Upper lobe of left lung (tissue), 4 donors: Measurements from ENCODE around the gene GINS2.

Source experiments
- EP300 ChIP-seq, 4 donors: sonication (generic); formaldehyde crosslinking; IDR thresholded peaks; one replicate each; pipeline ENCODE4 v1.5.1; 2017; ENCODE audit warnings: antibody characterized with exemption in 4 of 4, control low read depth in 2 of 4
- POLR2A ChIP-seq, 4 donors: fragments of 450-650 bp; IDR thresholded peaks; one replicate each; pipeline ENCODE4 v1.5.1; 2016 to 2017; ENCODE audit warnings: antibody characterized with exemption in 4 of 4, mild to moderate bottlenecking in 2 of 4
- TF ChIP-seq, protein P1 (sequence below), 6 experiments: fragments of 450-650 bp in 4 of 6; fragments of 200-600 bp in 2 of 6; sonication (generic) in 2 of 6; IDR thresholded peaks; one replicate each; pipeline ENCODE4 v1.5.1; 2016 to 2019; ENCODE audit warnings: antibody characterized with exemption in 6 of 6

DNA sequence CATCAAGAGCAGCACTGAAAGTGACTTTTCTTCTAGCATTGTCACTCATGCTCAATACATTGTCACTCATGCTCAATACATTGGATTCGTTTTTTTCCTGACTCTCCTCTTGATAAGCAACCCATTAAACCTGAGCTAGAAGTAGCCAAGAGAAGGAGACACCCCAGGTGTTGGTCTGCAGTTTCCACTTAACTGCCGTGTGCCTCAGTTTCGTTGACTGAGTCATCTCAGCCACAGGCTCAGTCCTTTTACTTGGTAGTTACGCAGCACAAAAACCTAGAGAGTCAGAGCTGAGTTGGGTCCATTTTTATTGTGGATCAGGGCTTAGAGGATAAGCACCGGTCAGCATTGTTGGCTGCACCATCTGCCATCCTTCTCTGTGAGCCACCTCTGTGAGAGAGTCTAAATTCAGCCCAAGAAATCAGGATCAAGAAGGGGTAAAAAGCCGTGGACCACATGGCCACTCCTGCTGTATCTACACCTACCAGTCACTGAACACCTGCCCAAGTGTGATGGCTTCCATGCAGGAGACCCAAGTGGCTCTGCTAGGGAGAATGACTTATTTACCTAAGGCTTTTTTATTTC is 11.3 kb downstream of the GINS2 start:
- TF ChIP-seq, protein P1, sequence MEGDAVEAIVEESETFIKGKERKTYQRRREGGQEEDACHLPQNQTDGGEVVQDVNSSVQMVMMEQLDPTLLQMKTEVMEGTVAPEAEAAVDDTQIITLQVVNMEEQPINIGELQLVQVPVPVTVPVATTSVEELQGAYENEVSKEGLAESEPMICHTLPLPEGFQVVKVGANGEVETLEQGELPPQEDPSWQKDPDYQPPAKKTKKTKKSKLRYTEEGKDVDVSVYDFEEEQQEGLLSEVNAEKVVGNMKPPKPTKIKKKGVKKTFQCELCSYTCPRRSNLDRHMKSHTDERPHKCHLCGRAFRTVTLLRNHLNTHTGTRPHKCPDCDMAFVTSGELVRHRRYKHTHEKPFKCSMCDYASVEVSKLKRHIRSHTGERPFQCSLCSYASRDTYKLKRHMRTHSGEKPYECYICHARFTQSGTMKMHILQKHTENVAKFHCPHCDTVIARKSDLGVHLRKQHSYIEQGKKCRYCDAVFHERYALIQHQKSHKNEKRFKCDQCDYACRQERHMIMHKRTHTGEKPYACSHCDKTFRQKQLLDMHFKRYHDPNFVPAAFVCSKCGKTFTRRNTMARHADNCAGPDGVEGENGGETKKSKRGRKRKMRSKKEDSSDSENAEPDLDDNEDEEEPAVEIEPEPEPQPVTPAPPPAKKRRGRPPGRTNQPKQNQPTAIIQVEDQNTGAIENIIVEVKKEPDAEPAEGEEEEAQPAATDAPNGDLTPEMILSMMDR (IDR thresholded peaks at IDR 0.05): no peak
- TF ChIP-seq POLR2A (IDR thresholded peaks at IDR 0.05) (no peak), EP300 (IDR thresholded peaks at IDR 0.05) (no peak)
